Stimulated activated CD4-positive, alpha-beta T cell treated with anti-CD3 and anti-CD28 coated beads, Interleukin-15, amount 100 ng/mL, for 24 hours (primary cell): ENCODE data around the gene PRUNE2.
"Not testable (repeated sequence)": the region's sequence is repeated elsewhere in the genome, so short reads cannot be mapped to it uniquely, and the experiment has no call there.

Experiments used
- DNase-seq: peaks from one replicate; pipeline ENCODE4 v3.0.0-alpha.2; 2020

Gene PRUNE2

GRCh38 chr9:76866689-76867088 is 39.2 kb downstream of the PRUNE2 start:
- no peak for DNase-seq

DNA sequence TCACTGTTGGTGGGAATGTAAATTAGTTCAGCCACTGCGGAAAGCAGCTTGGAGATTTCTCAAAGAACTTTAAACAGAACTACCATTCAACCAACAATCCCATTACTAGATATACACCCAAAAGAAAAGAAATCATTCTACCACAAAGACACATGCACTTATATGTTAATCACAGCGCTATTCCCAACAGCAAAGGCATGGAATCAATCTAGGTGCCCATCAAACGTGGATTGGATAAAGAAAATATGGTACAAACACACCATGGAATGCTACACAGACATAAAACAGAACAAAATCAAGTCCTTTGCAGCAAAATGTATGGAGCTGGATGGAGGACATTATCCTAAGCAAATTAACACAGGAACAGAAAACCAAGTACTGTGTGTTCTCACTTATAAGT is 42.1 kb downstream of the PRUNE2 start:
- DNase-seq, result no peak

DNA sequence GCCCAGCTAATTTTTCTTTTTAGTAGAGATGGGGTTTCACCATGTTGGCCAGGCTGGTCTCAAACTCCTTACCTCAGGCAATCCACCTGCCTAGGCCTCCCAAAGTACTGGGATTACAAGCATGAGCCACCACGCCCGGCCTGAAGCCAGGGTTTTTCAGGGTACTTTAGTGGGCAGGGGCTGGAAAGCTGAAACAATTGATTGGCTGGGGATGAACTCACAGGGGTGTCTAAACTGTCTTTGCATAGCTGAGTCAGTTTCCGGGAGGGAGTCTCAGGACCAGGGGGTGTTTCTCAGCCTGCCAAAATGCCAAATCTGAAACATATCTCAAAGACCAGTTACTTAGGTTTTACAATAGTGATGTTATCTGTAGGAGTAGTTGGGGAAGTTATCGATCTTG is 46.1 kb downstream of the PRUNE2 start:
- no peak for DNase-seq

DNA sequence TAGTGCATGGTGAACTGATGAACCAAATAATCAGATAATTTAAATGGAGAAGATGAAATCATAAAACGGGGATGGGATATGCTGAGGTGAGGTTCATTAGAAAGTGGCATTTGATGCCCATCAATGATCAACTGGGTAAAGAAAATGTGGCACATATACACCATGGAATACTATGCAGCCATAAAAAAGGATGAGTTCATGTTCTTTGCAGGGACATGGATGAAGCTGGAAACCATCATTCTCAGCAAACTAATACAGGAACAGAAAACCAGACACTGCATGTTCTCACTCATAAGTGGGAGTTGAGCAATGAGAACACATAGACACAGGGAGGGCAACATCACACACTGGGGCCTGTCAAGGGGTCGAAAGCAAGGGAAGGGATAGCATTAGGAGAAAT is 47.7 kb downstream of the PRUNE2 start:
- DNase-seq, result not testable (repeated sequence)

DNA sequence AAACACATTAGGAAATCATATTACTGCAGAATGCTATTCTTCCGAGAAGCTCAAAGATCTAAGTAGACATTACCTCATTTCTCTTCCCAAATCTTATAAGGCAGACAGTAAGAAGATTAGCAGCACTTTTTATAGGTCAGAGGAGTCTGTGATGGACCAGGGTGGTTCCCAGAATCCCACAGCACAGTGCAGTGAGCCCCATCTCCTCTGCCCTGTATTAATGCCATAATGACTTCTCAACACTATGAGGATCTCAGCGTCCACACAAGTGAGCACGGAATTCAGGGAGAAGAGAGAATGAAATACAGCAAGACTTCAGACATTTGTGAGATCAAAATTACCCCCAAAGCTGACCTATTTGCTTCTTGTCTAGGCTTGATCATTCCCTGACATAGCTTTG is 49.9 kb downstream of the PRUNE2 start:
- no peak for DNase-seq

- no peak for DNase-seq
Measured at GRCh38 chr9:76855015-76855414, 50.9 kb downstream of the PRUNE2 start.

DNA sequence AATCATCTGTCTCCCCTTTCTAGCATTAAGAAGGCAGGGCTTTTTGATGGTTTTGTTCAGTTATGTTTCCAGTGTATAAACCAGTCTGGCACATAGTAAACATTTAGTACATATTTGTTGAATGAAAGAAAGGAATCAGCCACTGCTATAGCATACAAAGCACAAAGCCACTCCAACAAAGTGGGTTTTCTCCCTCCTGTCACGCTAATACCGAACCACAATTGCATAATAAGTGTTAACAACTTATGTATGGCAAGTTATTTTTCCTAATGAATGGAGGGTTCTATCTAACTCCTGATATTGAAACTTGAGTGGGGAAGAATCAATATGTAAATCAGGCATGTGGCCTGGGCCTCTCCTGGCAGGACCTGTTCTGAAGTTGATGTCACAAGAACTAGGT is 53.9 kb downstream of the PRUNE2 start:
- DNase-seq, result no peak

DNA sequence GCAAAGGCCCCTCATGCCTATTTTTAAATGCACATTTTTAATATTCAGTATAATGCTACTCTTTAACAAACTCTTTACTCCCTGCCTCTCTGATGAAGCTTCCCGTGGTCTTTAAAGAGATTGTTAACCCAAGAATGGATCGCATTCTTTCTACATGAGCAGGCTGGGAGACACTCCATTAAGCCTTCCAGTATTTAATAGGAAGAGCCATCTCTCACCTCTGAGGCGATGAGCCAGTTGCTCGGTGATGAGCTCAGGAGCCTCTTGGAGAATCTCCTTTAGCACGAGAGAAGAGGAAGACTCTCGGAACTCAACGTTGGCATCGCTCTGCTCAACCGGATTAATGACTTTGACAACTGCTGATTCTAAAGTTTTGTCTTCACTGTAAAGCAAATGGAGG is 59.6 kb downstream of the PRUNE2 start:
- no peak for DNase-seq

DNA sequence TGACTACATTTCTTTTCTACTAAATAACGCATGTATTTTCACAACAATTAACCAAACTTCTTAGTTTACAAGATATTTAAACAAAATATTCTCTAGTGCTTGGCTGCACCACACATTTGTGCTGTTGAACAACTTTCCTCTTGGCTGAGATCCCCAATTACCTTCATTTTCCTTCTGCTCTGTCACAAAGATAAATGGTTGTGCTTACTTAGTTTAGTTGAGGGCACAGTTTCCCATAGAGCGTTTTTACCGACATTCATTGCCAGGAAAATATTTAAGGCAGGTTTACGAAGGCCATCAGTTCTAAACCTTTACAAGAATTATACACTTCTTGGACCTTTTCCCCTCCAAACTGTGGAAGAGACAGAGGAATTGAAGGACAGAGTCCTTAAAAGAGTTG is 60.7 kb downstream of the PRUNE2 start:
- DNase-seq, result no peak

- DNase-seq, result no peak
Measured at GRCh38 chr9:76835571-76836283, 70.2 kb downstream of the PRUNE2 start.

DNA sequence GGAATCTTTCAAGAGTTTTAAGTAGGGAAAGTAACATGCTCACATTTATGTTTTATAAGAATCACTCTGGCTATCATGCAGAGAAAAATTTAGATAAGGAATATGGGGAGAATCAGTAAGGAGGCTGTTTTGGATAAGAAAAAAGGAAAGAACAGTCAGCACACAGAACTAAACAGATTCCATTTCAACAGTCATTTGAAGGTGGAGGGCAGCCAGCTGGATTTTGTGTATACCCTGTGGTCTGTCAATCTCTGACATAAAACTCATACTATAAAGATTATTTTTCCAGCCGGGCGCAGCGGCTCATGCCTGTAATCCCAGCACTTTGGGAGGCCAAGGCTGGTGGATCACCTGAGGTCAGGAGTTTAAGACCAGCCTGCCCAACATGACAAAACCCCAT is 77.5 kb downstream of the PRUNE2 start:
- no peak for DNase-seq

GRCh38 chr9:76827296-76828080 is 78.4 kb downstream of the PRUNE2 start:
- DNase-seq, result no peak

DNA sequence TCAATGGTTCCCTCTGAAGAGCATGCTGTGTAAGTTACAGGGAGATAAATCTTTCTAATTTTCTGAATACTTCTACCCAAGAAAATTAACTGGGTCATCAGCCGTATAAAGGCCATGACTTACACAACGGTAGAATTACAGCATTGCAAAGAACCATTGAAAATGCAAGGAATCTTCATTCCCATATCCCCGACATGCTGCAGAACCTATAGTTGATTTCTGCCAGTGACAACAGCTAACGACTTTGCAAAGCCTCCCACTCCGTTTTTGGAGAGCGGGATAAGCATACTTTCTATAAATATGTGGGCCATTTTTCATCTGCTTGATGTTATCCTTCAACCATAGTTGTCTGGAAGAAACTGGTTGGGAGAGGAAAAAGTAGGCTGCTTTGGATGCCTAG is 85.5 kb downstream of the PRUNE2 start:
- DNase-seq, result no peak

- peak; percentile 7 for DNase-seq
Measured at GRCh38 chr9:76818271-76818670, 87.6 kb downstream of the PRUNE2 start.

DNA sequence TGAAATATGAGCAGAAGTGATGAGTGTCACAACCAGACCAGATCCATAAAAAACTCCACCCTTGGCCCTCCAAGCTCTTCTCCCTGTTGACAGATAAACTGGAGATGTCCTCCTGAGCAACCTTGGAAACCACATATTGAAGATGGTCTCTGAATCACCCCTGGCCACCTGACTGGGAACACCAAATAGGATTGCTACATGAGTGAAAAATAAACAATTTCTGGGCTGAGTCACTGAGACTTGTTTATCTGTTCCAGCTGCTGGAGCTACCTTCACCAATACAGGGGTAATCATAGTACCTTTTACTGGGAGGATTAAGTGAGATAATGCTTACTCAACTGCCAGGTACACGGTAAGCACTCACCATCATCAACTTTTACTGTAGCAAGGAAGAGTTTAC is 88.4 kb downstream of the PRUNE2 start:
- no peak for DNase-seq

GRCh38 chr9:76812591-76812990 is 93.3 kb downstream of the PRUNE2 start:
- DNase-seq, result no peak

GRCh38 chr9:76810377-76810957 is 95.4 kb downstream of the PRUNE2 start:
- DNase-seq, result peak; percentile 23

DNA sequence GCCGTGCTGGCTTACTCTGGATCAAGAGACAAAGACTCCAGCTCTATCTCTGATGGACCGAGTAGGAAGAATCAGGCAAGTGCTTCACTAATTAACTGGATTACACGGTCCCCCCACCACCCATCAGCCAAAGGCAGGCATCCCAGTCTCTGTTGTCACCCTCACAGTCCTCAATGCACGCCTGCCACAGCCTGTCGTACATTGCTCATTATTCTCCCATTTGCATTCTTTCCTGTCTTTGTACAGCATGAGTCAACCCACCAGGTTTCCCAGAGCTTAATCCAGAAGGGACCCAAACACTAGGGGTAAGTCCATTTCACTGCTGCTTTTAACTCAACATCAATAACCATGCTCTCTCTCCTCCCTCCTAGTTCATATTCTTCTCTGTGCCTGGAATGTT is 97.3 kb downstream of the PRUNE2 start:
- DNase-seq, result no peak

DNA sequence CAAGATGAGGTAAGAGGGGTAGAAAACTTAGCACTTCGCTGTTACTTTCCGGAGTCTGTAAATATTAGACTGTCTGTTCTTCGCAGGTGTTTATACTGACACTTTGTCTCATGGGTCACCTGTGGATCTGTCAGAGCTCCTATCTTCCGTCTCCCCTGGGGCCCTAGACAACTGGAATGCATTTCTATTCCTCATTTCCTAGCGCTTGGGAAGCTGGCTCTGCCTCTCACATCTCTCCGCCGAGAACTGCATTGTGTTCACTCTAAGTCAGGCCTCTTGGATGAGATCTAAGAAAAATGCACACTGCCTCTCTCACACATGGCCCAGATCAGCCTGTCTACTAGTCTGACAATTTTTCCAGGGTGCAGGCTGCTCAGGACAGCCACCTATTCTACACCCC is 102.2 kb downstream of the PRUNE2 start:
- no peak for DNase-seq

GRCh38 chr9:76803083-76803482 is 102.8 kb downstream of the PRUNE2 start:
- DNase-seq, result no peak

- no peak for DNase-seq
Measured at GRCh38 chr9:76800901-76801300, 105.0 kb downstream of the PRUNE2 start.

DNA sequence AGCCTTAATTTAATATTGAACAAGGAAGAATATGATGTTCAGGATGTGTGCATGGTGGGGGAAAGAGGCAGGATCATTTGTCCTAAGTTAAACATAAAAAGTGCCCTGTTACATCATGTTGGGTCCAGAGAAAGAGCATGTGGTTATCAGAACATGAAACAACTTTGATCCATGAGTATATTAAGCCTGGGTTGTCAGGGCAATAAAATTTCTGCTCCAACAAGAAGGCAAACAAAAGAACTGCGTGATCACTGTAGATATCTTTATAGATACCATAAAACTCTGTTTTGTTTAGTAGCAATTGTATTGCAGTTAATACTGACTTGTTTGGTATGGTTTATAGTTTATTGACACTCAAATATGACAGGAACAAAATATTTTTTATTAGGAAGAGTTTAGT is 106.4 kb downstream of the PRUNE2 start:
- no peak for DNase-seq

GRCh38 chr9:76798527-76798926 is 107.4 kb downstream of the PRUNE2 start:
- DNase-seq, result no peak

GRCh38 chr9:76796296-76796695 is 109.6 kb downstream of the PRUNE2 start:
- no peak for DNase-seq
